Stimulated activated effector memory CD8-positive, alpha-beta T cell treated with anti-CD3 and anti-CD28 coated beads, Interleukin-12 subunit alpha, Interleukin-12 subunit beta, amount 100 ng/mL, for 72 hours (primary cell): ENCODE data around the gene UBD.

Experiments
- ATAC-seq: fragments of 150-1000 bp; cut with Tn5 transposase; 2 replicates; pipeline ENCODE4 v1.10.0; 2021
- DNase-seq, 2 donors: peaks; one replicate each; pipeline ENCODE4 v3.0.0; 2021 to 2022; ENCODE audit warnings: low spot score in 2 of 2
- H3K27ac Mint-ChIP-seq: one replicate; pipeline ENCODE4 v1.8.0; 2022; ENCODE audit warnings: mild to moderate bottlenecking, mixed read lengths
- H3K36me3 Mint-ChIP-seq: one replicate; pipeline ENCODE4 v1.8.0; 2022; ENCODE audit warnings: mild to moderate bottlenecking, mixed read lengths
- H3K4me1 Mint-ChIP-seq: one replicate; pipeline ENCODE4 v1.8.0; 2022; ENCODE audit warnings: mixed read lengths
- H3K4me3 Mint-ChIP-seq: one replicate; pipeline ENCODE4 v1.8.0; 2022; ENCODE audit warnings: mild to moderate bottlenecking, mixed read lengths
- H3K9me3 Mint-ChIP-seq: one replicate; pipeline ENCODE4 v1.8.0; 2022; ENCODE audit warnings: mixed read lengths

Gene UBD

DNA sequence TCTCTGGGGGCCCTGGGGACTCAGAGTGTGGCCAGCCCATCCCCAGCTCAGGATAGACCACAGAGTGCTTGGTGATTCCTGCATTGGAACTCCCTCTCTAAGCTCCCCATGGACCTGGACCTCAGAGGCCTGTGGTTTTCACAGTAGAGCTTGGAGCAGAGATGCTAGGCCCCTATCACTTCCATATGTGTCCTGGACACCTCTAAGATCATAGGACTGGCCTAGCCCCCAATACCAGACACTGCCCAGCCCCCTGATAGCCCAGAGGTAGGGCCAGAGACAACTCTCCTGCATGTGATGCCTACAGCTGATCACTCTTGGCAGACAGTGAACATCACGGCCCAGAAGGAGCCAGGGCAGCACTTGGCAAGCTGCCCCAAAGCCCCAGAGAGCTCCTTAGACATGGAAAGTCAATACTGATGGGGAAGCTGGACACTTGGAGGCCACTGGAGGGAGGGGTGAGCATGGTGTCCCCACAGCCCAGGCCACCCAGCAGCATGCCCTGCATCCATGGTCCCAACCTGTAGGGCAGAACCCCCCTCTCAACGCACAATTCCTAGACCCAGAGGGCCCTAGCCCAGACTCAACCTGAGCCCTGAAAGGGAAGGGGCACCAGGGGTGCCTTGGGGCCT lies 27.1 kb downstream of the UBD start:
- H3K9me3 Mint-ChIP-seq, result no peaks in the 10 kb centered on the region
- H3K4me3 Mint-ChIP-seq, result no peak overlapping the region
- H3K36me3 Mint-ChIP-seq, result no peaks in the 10 kb centered on the region
- DNase-seq (peak in 1 of 2 donors; percentile 41), ATAC-seq (no peak)
- H3K4me1 Mint-ChIP-seq, result no peaks in the 10 kb centered on the region
- H3K27ac Mint-ChIP-seq, result no peak overlapping the region

DNA sequence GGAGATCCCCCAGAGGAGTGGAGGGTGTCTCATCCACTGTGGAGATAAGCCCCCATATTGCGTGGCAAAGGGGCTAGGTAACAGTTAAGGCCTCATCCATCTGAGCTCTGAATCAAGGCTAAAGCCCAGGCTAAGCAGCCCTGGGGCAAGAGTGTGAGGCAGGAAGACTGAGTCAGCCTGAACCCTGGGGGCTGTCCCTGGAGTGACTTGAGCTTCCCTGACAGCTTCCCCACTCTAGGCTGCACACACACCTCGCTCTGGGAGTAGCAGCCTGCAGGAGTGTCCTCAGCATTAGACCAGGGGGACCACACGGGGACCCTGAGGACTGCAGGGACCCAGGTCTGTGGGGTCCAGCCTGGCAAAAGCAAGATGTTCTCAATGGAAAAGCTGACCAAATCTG lies 27.9 kb downstream of the UBD start:
- Mint-ChIP-seq H3K4me1 (no peaks in the 10 kb centered on the region), H3K36me3 (no peaks in the 10 kb centered on the region), H3K4me3 (no peak overlapping the region), H3K9me3 (no peaks in the 10 kb centered on the region), H3K27ac (peak overlapping the region; percentile 30)
- peak; percentile 78 for ATAC-seq
- peak in 1 of 2 donors; percentile 47 for DNase-seq

DNA sequence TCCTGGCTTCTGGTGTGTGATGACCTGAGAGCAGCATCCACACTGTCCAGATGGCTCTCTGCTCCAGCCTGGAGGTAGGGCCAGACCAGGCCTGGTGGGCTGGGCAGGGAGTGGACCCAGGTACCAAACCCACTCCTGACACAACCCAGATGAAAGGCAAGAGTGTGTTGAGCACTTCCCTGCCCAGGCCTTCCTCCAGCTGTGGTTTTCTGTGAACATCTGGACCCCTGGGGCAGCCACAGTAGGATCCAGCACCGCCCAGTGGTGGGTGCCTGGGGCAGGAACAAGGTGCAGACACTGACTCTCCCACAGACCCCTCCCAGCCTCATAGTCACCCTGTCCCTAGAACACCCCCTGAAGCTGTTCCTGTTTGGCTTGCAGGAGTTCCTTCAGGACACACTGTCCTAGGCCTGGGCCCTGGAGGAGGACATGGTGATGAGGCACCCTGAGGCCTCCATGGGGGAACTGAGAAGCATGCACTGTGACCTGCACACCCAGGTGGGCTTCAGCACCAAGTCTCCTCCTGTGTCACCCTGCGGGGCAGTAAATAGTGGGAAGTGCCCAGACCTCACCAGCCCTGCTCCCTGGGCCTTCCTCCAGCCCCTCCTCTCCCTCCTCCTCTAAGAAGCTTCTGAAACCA lies 28.7 kb downstream of the UBD start:
- ATAC-seq, result no peak
- Mint-ChIP-seq H3K4me1 (no peaks in the 10 kb centered on the region), H3K9me3 (no peaks in the 10 kb centered on the region), H3K27ac (peak overlapping the region; percentile 30), H3K4me3 (no peak overlapping the region), H3K36me3 (no peaks in the 10 kb centered on the region)
- peak in 1 of 2 donors; percentile 40 for DNase-seq

DNA sequence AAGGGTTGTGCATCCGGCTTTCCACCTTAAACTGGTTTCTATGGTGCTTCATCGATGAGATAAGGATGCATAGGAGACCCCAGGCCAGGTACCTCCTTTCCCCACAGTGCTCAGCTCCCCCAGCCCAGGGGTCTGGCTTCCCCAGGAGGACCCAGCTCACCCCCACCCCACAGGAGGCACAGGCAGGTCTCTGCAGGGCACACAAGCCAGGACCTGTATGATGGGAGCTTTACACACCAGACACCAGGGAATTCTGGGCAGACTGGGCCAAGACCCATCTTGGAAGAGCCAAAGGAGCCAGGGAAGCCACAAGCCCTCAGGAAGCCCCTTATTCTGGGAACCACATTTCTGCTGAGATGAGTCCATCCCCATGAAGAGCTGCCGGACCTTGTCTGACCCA lies 29.6 kb downstream of the UBD start:
- DNase-seq (no peak), ATAC-seq (no peak)
- no peaks in the 10 kb centered on the region for H3K4me1 Mint-ChIP-seq
- H3K4me3 Mint-ChIP-seq, result no peak overlapping the region
- H3K9me3 Mint-ChIP-seq, result no peaks in the 10 kb centered on the region
- H3K27ac Mint-ChIP-seq, result no peak overlapping the region
- H3K36me3 Mint-ChIP-seq, result no peaks in the 10 kb centered on the region

DNA sequence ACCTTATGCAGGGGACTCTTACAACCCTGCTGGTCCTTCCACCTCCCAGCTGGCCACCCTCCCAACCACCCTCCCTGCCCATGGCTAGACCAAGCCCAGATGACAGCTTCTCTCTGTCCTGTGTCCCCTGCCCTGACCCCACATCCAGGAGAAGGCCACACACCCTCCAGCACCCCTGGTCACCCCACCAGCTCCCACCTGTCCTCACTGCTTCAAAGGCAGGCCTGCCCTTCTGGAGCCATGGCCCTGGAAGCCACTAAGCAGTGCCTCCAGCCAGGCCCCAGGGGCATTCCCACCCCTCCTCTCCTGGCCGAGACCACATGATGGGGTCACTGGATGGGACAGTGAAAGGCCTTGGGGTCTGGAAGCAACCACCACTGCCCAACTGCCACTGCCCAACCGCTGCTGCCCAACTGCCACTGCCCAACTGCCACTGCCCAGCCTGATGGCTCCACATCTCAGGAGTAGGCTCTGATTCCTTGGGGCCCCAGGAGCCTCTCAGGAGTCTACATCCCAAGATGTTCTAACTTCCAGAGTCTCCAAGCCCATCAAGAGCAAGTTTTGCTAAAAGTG lies 30.5 kb downstream of the UBD start:
- H3K36me3 Mint-ChIP-seq, result no peaks in the 10 kb centered on the region
- H3K9me3 Mint-ChIP-seq, result no peaks in the 10 kb centered on the region
- H3K4me3 Mint-ChIP-seq, result no peak overlapping the region
- no peak overlapping the region for H3K27ac Mint-ChIP-seq
- H3K4me1 Mint-ChIP-seq, result no peaks in the 10 kb centered on the region
- ATAC-seq (no peak), DNase-seq (peak in 1 of 2 donors; percentile 34)

DNA sequence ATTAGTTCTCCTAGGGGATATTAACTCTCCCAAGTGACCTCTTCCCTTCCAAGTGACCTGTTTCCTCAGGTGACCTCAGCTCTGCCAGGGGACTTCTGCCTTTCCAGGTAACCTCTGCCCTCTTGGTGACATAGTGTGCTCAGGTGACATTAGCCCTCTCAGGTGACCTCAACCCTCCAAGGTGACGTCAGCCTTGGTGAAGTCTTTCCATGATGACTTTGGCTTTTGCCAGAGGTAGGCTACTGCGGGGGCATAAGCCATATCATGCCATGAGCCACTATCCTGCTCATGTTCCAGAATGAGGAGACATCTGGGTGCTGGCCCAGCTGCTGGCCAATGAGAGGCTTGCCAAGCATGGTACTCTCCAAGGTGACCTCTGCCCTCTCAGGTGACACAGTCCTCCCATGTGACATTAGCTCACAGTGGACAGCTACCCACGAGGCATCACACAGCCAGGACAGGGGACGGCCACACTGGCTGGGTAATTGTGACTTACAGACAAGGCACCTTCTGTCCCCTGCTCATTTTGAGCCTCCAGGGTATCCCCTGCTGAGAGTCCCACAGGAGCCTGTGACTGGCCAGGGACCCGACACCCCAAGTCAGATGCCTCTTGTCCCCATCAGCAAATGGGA lies 31.1 kb downstream of the UBD start:
- Mint-ChIP-seq H3K4me1 (no peaks in the 10 kb centered on the region), H3K27ac (no peak overlapping the region), H3K36me3 (no peaks in the 10 kb centered on the region), H3K4me3 (no peak overlapping the region), H3K9me3 (no peaks in the 10 kb centered on the region)
- DNase-seq (peak in 1 of 2 donors; percentile 38), ATAC-seq (no peak)

DNA sequence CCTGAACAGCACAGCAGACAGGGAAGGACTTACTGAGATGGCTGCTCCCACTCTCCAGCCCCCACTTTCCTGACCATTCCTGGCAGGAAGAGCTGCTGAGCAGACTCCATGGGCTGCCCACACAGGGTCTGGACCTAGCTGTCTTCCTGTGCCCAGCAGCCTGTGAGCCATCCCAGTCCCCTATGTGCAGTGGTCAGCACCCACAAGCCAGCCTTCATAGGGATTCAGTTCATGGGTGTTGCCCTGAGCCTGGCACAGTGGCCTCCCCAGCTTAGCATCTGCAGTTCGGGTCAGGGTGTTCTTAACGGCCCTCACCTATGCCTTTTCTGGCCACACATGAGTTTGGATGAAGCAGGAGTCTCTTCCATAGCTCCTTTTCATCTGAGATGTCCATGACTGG lies 32.0 kb downstream of the UBD start:
- no peak for ATAC-seq
- Mint-ChIP-seq H3K4me1 (no peaks in the 10 kb centered on the region), H3K27ac (no peak overlapping the region), H3K36me3 (no peaks in the 10 kb centered on the region), H3K4me3 (no peak overlapping the region), H3K9me3 (no peaks in the 10 kb centered on the region)
- no peak for DNase-seq

DNA sequence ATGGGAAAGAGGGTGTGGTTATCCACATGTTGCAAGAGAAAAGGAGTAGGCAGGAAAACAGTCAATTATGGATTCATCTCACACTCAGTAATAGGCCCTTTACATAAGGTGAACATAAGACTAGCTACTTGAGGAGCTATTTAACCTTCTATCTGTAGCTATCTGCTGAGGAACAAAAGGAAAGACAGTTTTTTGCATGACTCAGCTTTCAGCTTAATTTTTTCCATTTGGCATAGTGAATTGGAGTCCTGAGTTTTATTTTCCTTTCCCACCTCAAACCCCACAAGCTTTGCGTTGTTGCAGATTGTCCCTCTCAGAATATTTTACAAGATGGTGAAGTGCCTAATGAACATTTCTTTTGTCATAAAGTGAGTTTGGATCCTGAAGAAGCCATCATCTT lies 32.4 kb downstream of the UBD start:
- ATAC-seq (no peak), DNase-seq (no peak)
- Mint-ChIP-seq H3K9me3 (no peaks in the 10 kb centered on the region), H3K4me3 (no peak overlapping the region), H3K4me1 (no peaks in the 10 kb centered on the region), H3K27ac (no peak overlapping the region), H3K36me3 (no peaks in the 10 kb centered on the region)

DNA sequence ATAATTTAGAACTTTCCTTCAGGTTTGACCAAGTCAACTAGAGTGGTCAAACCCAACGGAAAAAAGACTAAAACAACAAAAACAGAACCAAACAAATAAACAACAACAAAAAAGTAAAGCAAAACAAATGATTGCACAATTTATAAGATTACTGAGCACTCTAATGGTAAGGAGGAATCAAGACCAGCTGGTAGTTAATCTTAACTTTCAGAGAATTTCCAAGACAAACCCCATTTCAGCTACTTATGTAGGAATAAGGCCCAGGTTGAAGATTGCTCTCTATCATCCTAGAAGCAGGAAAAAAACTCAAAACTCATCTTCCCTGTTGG lies 34.3 kb downstream of the UBD start:
- DNase-seq (no peak), ATAC-seq (no peak)
- Mint-ChIP-seq H3K27ac (no peak overlapping the region), H3K4me1 (no peaks in the 10 kb centered on the region), H3K4me3 (no peak overlapping the region), H3K36me3 (no peaks in the 10 kb centered on the region), H3K9me3 (no peaks in the 10 kb centered on the region)

DNA sequence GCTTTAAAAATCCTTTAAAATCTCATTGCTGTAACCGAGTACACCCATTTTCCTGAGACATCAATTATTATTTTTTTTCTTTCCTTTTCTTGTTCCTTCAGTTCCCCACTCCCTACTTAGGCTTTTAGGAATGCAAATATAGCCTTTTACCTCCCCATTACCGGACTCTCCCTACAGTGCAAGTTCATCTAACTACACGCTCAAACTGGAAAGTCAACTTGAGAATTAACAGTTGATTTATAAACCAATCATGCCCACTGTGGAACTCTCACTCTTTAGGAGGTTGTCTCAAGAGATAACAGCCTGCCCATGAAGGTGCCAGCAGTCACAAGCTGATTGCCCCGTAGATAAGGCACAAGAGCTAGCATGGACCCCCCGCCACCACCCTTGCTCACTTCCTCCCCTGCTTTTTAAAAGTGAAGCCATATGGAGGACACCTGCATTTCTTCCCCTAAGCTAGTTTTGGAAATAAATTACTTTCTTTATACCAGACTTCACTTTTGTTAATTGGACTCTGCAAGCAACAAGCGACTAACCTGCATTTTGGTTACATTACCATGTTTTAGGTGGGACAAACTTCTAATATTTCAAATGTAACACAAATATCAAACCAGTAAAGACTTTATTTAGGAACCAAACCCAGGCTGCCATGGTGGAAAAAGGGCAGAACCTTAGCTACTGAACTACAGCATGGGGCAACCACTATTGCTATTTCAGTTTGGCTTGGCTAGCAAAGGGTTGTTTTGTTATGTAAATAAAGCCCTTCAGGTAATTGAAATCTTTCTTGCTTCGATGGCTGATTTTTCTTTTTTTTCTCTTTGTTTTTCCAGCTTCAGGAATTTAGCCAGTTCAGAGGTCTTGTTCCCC lies 34.9 kb downstream of the UBD start:
- no peak for ATAC-seq
- Mint-ChIP-seq H3K9me3 (no peaks in the 10 kb centered on the region), H3K4me1 (no peaks in the 10 kb centered on the region), H3K4me3 (no peak overlapping the region), H3K27ac (no peak overlapping the region), H3K36me3 (no peaks in the 10 kb centered on the region)
- no peak for DNase-seq

DNA sequence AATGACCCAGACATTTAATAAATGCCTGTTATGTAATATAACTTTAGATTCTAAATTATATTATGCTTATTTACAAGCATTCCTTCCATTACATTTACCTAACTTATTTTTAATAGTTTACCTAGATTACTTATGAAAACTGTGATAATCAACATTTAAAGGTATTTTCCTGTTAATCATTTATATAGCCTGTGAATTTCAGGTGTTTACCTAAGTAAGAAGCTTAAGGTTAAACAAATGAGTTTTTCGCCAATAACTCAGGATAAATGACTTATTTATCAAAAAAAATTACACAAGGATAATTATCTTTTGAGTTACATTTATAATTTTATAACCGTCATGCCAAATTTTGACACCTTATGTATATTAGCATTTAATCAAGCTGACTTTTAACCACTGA lies 35.5 kb downstream of the UBD start:
- Mint-ChIP-seq H3K4me1 (no peaks in the 10 kb centered on the region), H3K27ac (no peak overlapping the region), H3K9me3 (no peaks in the 10 kb centered on the region), H3K4me3 (no peak overlapping the region), H3K36me3 (no peaks in the 10 kb centered on the region)
- DNase-seq (no peak), ATAC-seq (no peak)

DNA sequence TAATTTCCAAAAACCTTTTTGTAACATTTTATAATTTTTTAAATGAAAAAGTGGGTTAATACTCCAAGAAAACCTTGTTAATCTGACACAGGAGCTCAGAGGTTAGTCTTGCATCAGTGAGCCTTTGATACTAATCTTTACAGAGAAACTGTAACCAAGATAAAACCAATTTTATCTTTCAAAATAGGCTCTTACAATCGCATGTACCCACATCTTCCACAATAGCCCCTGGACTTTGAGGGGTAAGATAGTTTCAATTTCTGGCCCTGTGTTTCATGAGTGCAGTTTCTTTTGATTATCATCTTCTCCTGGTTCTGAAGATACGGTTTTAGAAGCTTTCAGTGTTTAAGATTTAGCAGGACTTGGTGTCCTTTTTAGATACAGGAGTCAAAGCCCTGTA lies 37.3 kb downstream of the UBD start:
- no peak for ATAC-seq
- H3K4me1 Mint-ChIP-seq, result no peaks in the 10 kb centered on the region
- no peak overlapping the region for H3K4me3 Mint-ChIP-seq
- no peaks in the 10 kb centered on the region for H3K9me3 Mint-ChIP-seq
- no peak overlapping the region for H3K27ac Mint-ChIP-seq
- H3K36me3 Mint-ChIP-seq, result no peaks in the 10 kb centered on the region
- no peak for DNase-seq

DNA sequence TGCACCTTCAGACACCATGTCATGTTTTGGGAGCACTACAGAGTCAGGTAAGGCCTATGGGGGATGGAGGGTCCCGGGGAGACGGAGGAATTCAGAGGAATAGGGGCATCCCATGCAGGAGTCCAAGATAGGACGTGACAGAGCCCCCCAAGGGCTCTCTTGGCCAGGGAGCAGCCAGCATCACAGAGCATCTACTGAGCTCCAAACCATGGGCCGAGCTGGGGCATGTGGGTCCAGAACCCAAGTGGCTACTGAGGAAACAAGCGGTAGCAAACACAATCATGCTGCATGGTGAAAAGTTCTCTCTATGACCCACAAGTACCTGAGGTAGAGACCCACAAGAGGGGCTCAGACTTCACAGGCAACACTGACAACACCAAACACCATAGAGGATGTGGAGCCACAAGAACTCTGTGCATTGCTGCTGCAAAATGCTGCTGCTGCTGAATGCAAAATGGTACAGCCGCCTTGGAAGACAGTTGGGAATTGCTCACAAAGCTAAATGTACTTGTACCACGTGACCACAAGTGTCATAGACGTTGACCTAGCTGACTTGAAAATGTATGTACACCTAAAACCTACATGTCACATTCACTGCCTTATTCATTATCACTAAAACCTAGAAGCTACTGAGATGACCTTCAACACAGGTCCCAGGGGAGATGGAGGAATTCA lies 38.4 kb downstream of the UBD start:
- Mint-ChIP-seq H3K27ac (no peak overlapping the region), H3K4me1 (peaks cover 10% of the 10 kb centered on the region), H3K9me3 (no peaks in the 10 kb centered on the region), H3K4me3 (no peak overlapping the region), H3K36me3 (no peaks in the 10 kb centered on the region)
- DNase-seq (peak in 1 of 2 donors; percentile 32), ATAC-seq (no peak)

DNA sequence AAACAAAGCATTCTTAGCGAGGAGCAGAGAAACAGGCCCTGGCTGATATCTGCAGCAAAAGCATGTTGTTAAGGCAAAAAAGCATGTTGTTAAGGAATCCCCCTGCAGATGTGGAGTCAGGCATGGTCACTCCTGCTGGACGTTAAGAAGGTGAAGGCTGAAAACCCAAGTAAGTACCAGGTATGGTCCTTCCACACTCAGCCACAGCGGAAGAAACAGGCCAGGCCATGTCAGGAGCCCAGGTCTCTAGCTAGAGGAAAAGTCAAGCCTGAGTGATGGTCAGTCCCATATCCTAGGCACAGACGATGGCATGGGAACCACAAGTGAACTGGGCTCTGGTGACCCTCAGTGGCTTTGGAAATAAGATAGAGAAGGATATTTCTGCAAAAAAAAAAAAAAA lies 39.3 kb downstream of the UBD start:
- ATAC-seq (no peak), DNase-seq (no peak)
- Mint-ChIP-seq H3K27ac (no peak overlapping the region), H3K9me3 (no peaks in the 10 kb centered on the region), H3K4me3 (no peak overlapping the region), H3K4me1 (peaks cover 15% of the 10 kb centered on the region), H3K36me3 (no peaks in the 10 kb centered on the region)
